GM10248 (cell line): ENCODE measurements around the gene CADM2.

Source experiments
- CTCF ChIA-PET: fragments of 300-600 bp; sonication (Branson Sonifier 250); formaldehyde crosslinking; extraction: SDS; loops from one replicate; lab custom pipeline; 2021; ENCODE audit warnings: antibody characterized with exemption; lab: Yijun Ruan, JAX
- POLR2A ChIA-PET: fragments of 350-650 bp; sonication (Branson Sonifier 250); formaldehyde crosslinking; extraction: SDS; loops from one replicate; lab custom pipeline; 2020; ENCODE audit warnings: antibody characterized with exemption; lab: Yijun Ruan, JAX
- DNase-seq: peaks from one replicate; pipeline ENCODE4 v3.0.0; 2012; ENCODE audit errors: extremely low spot score
- TF ChIP-seq, protein P1 (sequence below): IDR thresholded peaks from 2 replicates; pipeline ENCODE4 v1.5.1; 2012; ENCODE audit warnings: mild to moderate bottlenecking, low read depth; ENCODE audit errors: extremely low read depth, missing control alignments, control extremely low read depth

CADM2 gene

DNA sequence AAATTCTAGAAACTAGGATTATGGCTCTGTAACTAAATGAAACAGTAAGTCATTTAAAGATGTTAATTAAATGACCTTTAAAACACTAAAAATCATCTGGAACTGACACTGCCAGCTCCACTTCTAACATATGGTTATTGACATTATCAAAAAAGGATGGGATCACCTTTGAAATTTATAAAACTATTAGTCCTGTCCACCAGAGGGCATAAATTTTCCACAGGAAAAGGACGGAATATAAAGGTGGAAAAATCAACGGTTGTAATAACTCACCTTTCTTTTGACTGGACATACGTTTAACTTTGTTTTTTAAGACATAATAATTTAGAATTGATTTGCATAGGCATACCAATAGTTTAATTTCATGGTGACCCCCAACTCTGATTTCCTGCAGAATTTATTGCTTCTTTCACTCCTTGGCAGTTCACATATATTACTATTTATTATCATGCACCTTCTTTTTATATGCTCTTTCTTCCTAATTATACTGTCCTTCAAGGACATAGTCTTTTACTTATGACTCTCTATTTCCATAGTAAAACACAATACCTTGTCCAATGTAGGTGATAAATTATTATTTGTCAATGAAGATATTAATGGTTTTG lies 345.7 kb downstream of the CADM2 start:
- DNase-seq, result no peak

DNA sequence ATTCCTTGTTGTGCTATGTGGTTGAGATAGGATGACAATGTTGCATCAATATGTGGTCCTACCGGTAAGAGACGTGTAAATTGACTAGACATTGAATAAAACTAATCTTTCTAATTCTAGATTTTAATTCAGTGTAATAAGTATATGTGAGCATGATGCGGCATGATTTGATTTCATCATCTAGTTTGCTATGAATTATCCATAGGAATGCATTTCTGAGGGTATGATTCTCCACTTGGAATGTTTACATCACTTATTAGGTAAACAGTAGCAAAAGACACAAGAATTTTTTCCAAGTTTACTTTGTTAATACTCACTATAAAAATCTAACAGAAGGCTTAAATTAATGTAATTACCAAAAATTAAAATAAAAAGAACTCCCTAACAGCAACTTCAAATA lies 353.5 kb downstream of the CADM2 start:
- POLR2A ChIA-PET, result no interaction called here
- CTCF ChIA-PET, result no interaction called here
- TF ChIP-seq, protein P1, sequence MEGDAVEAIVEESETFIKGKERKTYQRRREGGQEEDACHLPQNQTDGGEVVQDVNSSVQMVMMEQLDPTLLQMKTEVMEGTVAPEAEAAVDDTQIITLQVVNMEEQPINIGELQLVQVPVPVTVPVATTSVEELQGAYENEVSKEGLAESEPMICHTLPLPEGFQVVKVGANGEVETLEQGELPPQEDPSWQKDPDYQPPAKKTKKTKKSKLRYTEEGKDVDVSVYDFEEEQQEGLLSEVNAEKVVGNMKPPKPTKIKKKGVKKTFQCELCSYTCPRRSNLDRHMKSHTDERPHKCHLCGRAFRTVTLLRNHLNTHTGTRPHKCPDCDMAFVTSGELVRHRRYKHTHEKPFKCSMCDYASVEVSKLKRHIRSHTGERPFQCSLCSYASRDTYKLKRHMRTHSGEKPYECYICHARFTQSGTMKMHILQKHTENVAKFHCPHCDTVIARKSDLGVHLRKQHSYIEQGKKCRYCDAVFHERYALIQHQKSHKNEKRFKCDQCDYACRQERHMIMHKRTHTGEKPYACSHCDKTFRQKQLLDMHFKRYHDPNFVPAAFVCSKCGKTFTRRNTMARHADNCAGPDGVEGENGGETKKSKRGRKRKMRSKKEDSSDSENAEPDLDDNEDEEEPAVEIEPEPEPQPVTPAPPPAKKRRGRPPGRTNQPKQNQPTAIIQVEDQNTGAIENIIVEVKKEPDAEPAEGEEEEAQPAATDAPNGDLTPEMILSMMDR, result no peak
- DNase-seq, result no peak

More for the DNA sequence above, 345.7 kb downstream of the CADM2 start:
- POLR2A ChIA-PET, result no interaction called here
- CTCF ChIA-PET, result interaction anchor here (1.5 kb wide), 1 partner anchor 9 kb away, joined by 3 read pairs; no protein-coding TSS in a partner anchor
- TF ChIP-seq, protein P1, result no peak

DNA sequence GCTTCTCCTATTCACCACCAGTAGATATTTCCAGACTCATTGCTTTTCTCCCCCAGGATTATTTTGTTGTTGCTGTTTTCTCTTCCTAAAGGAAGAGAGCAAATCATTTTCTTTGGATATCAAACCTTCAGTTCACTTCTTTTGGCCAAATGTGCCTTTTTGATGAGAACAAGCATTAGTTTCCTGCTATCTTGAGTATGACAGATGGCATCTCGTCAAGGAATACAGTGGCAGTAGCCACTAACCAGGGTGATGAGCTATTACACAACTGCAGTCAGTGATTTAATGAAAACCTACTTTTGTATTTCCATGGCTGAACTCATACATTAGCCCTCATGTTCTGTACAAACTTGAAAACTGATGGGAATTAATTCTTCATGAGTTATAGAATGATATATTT lies 354.6 kb downstream of the CADM2 start:
- ChIA-PET CTCF (interaction anchor here (0.8 to 1.7 kb wide), 2 partner anchors 9 to 10 kb away, joined by 3 read pairs; no protein-coding TSS in a partner anchor), POLR2A (no interaction called here)
- DNase-seq, result no peak
- TF ChIP-seq, protein P1, result no peak

DNA sequence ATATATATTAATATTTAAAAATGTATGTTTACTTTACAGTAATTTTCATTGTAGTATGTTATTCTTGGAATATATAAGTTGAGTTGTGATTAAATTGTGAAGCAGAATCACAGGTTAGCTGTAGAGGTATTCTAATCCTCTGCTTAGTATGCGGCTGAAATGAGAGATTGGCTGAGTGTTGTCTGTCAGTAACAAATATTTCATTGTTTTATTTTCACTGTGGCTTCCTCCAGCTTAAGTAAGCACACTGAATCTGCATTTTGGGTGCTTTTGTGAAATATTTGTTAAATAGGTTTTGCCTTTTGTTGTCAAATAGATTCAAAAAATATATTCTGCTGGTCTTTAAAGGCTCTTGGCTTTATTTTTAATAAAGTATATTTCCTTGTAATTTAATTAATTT lies 357.5 kb downstream of the CADM2 start:
- POLR2A ChIA-PET, result no interaction called here
- TF ChIP-seq, protein P1, result no peak
- CTCF ChIA-PET, result no interaction called here
- DNase-seq, result no peak

DNA sequence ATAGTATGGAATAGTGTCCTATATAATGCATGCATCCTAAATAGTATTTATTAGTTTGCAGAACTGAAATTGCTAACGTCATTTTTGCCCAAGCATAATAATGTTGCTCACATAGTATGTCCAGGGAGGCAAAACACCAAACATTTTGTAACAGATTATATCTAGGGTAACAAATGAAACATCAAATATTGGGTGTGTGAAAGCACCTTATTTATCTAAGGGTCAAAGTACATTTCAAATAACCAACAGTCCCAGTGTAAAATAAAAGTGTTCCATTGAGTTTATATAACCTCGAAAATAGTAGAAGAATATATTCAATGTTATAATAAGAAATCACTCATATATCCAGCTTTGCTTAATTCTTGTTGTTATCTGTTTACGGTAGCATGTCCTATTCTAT lies 363.1 kb downstream of the CADM2 start:
- no peak for DNase-seq
- POLR2A ChIA-PET, result no interaction called here
- TF ChIP-seq, protein P1, result no peak
- CTCF ChIA-PET, result no interaction called here

DNA sequence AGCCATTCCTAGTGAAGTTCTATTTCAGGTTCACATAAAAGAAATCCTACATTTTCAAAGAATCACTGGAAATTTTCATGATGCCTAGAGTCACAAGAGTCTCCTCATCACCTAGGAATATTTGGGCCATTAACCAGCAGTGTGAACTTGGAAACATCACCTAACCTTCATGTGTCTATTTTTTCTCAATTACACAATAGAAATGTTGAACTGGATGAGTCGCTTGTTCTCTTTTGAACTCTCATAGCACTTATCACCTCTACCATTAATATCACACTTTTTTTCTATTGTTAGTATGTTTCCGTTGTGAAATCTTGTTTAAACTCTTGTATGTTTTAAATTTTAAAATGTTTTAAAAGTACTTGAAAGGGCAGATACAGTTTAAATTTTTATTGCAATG lies 371.3 kb downstream of the CADM2 start:
- ChIA-PET POLR2A (no interaction called here), CTCF (no interaction called here)
- no peak for DNase-seq
- TF ChIP-seq, protein P1, result no peak
